Epidermal melanocyte (primary cell): ENCODE measurements around the gene SDF4.

ENCODE experiments used
- DNase-seq: peaks from one replicate; pipeline ENCODE4 v3.0.0; 2011; ENCODE audit warnings: low spot score; ENCODE audit not compliant: insufficient read length

The SDF4 gene

GRCh38 chr1:1181129-1181937 lies 50.5 kb downstream of the SDF4 start:
- DNase-seq: no peak

GRCh38 chr1:1179983-1180861 lies 51.6 kb downstream of the SDF4 start:
- no peak for DNase-seq

GRCh38 chr1:1179346-1179982 lies 52.3 kb downstream of the SDF4 start:
- no peak for DNase-seq

GRCh38 chr1:1178794-1179331 lies 52.9 kb downstream of the SDF4 start:
- DNase-seq: no peak

GRCh38 chr1:1177452-1178206 lies 54.2 kb downstream of the SDF4 start:
- DNase-seq: peak; percentile 11

- peak; percentile 7 for DNase-seq
Observed at GRCh38 chr1:1176931-1177330, 54.9 kb downstream of the SDF4 start.

- DNase-seq: peak; percentile 5
Observed at GRCh38 chr1:1176063-1176761, 55.6 kb downstream of the SDF4 start.

GRCh38 chr1:1175221-1176062 lies 56.4 kb downstream of the SDF4 start:
- DNase-seq: peak; percentile 4

GRCh38 chr1:1173793-1174415 lies 57.9 kb downstream of the SDF4 start, which contains the start of gene TTLL10:
TSS of gene TTLL10 (plus strand) at chr1:1173880. CDS start at chr1:1179216, 5,336 bp downstream.
- peak; percentile 11 for DNase-seq

GRCh38 chr1:1173061-1173792 lies 58.6 kb downstream of the SDF4 start:
- DNase-seq: peak; percentile 13

GRCh38 chr1:1171546-1172340 lies 60.1 kb downstream of the SDF4 start:
- peak; percentile 14 for DNase-seq

- DNase-seq: peak; percentile 2
Observed at GRCh38 chr1:1171161-1171545, 60.6 kb downstream of the SDF4 start.

GRCh38 chr1:1170215-1171091 lies 61.3 kb downstream of the SDF4 start:
- DNase-seq: peak; percentile 14

- DNase-seq: peak; percentile 14
Observed at GRCh38 chr1:1169429-1170214, 62.2 kb downstream of the SDF4 start.
